CD4-positive, alpha-beta memory T cell (primary cell): ENCODE data around the gene NEDD9. TPM values are rescaled to one million over a fixed set of nuclear protein-coding genes. Genes with fewer than 3 reads are reported as not detected.

Source experiments
- CTCF ChIA-PET: fragments of 350-600 bp; sonication (Branson Sonifier 250); formaldehyde crosslinking; loops from one replicate; lab custom pipeline; 2021; ENCODE audit warnings: inconsistent platforms; ENCODE audit not compliant: partially characterized antibody; lab: Charles Lee
- POLR2A ChIA-PET: fragments of 350-600 bp; sonication (Branson Sonifier 250); formaldehyde crosslinking; loops from one replicate; lab custom pipeline; 2021; ENCODE audit not compliant: partially characterized antibody; lab: Charles Lee
- DNase-seq, 5 donors: peaks; one replicate each; pipeline versions ENCODE4 v3.0.0 to v3.0.0-alpha.2; 2020 to 2022; ENCODE audit warnings: mixed read lengths in 1 of 5
- H3K27ac ChIP-seq: one replicate; pipeline ENCODE4 v1.7.0; 2013; ENCODE audit warnings: low read depth, low read length
- H3K27me3 ChIP-seq: 2 replicates; pipeline ENCODE4 v1.7.0; 2013; ENCODE audit warnings: mild to moderate bottlenecking, low read length, moderate library complexity; ENCODE audit not compliant: insufficient read depth
- H3K36me3 ChIP-seq: 2 replicates; pipeline ENCODE4 v1.7.0; 2013; ENCODE audit warnings: mild to moderate bottlenecking, low read length, moderate library complexity; ENCODE audit not compliant: insufficient read depth
- H3K4me1 ChIP-seq: 2 replicates; pipeline ENCODE4 v1.7.0; 2013; ENCODE audit warnings: mild to moderate bottlenecking, low read length, moderate library complexity; ENCODE audit not compliant: insufficient read depth
- H3K4me3 ChIP-seq, 2 donors: one replicate each; pipeline ENCODE4 v1.7.0; 2013; ENCODE audit warnings: low read length in 2 of 2, mild to moderate bottlenecking in 1 of 2
- H3K9me3 ChIP-seq, 2 donors: one replicate each; pipeline ENCODE4 v1.7.0; 2013; ENCODE audit warnings: low read length in 2 of 2, control low read depth in 1 of 2; ENCODE audit not compliant: control insufficient read depth in 1 of 2
- H3K27ac Mint-ChIP-seq, 7 donors: one replicate each; pipeline ENCODE4 v1.8.0; 2020 to 2021; ENCODE audit warnings: mixed read lengths in 7 of 7, mild to moderate bottlenecking in 6 of 7, inconsistent platforms in 3 of 7, moderate library complexity in 3 of 7
- H3K27me3 Mint-ChIP-seq, 2 donors: one replicate each; pipeline ENCODE4 v1.8.0; 2020 to 2021; ENCODE audit warnings: mixed read lengths in 2 of 2
- H3K36me3 Mint-ChIP-seq, 2 donors: one replicate each; pipeline ENCODE4 v1.8.0; 2020 to 2021; ENCODE audit warnings: mixed read lengths in 2 of 2, inconsistent platforms in 1 of 2, mild to moderate bottlenecking in 1 of 2
- H3K4me1 Mint-ChIP-seq, 4 donors: one replicate each; pipeline ENCODE4 v1.8.0; 2020 to 2021; ENCODE audit warnings: mixed read lengths in 4 of 4, mild to moderate bottlenecking in 1 of 4
- H3K4me3 Mint-ChIP-seq, 8 donors: one replicate each; pipeline ENCODE4 v1.8.0; 2020 to 2021; ENCODE audit warnings: mixed read lengths in 8 of 8, mild to moderate bottlenecking in 7 of 8, moderate library complexity in 6 of 8, inconsistent platforms in 3 of 8
- H3K9me3 Mint-ChIP-seq, 8 donors: one replicate each; pipeline ENCODE4 v1.8.0; 2020 to 2021; ENCODE audit warnings: mixed read lengths in 8 of 8, mild to moderate bottlenecking in 5 of 8, inconsistent platforms in 3 of 8, moderate library complexity in 1 of 8
- intact Hi-C: fragments of 100-400 bp; cut with micrococcal nuclease; formaldehyde crosslinking; loops from one replicate; pipeline ENCODE4 v1.15.1; 2023
- polyA plus RNA-seq, 2 donors: library from polyadenylated mRNA; unstranded; fragments of 300-500 nt; fragmentation: Illumina TruSeq; gene quantifications; one replicate each; pipeline ENCODE4 v1.2.3, GENCODE V29; 2021
- total RNA-seq, 2 experiments: library from RNA; stranded (reverse); gene quantifications; one replicate each; pipeline ENCODE4 v1.2.3, GENCODE V29; 2021

Gene NEDD9
- total and polyA plus RNA-seq, 4 experiments from 2014 or later, result 17.2 to 47.4 (median 40.6) TPM

- Histone ChIP-seq H3K27ac (peak overlapping the region; percentile 41), H3K4me1 (peaks cover 44% of the 10 kb centered on the region), H3K27me3 (no peaks in the 10 kb centered on the region), H3K36me3 (no peaks in the 10 kb centered on the region), H3K4me3 (no peak overlapping the region), H3K9me3 (no peaks in the 10 kb centered on the region)
- H3K4me3 Mint-ChIP-seq, result peak overlapping the region in 7 of 8 donors; percentile 5 to 58 (median 39)
- intact Hi-C loops, result no loop called here
- peak overlapping the region; percentile 74 to 90 (median 86) for H3K27ac Mint-ChIP-seq
- H3K27me3 Mint-ChIP-seq, result no peaks in the 10 kb centered on the region
- CTCF ChIA-PET, result interaction anchor here (0.5 to 1.9 kb wide), 4 partner anchors 12 to 260 kb away, joined by 3 to 6 read pairs (median 4); no protein-coding TSS in a partner anchor
- H3K9me3 Mint-ChIP-seq, result peaks cover 0 to 2% (median 0%) of the 10 kb centered on the region in 8 donors
- POLR2A ChIA-PET, result interaction anchor here (0.9 to 1.3 kb wide), 2 partner anchors 145 to 476 kb away, joined by 3 to 7 read pairs; no protein-coding TSS in a partner anchor
- peaks cover 40 to 60% (median 47%) of the 10 kb centered on the region in 4 donors for H3K4me1 Mint-ChIP-seq
- H3K36me3 Mint-ChIP-seq, result peaks cover 13 to 14% of the 10 kb centered on the region in 2 donors
- DNase-seq, result peak; percentile 48 to 81 (median 61)
Measured at GRCh38 chr6:11236076-11236750, 3.7 kb upstream of the NEDD9 start.

GRCh38 chr6:11235062-11235461, 2.6 kb upstream of the NEDD9 start:
- intact Hi-C loops, result no loop called here
- ChIA-PET POLR2A (interaction anchor here (1.2 to 1.3 kb wide), 2 partner anchors 9 to 146 kb away, joined by 5 to 7 read pairs; no protein-coding TSS in a partner anchor), CTCF (interaction anchor here (1.5 to 1.9 kb wide), 3 partner anchors 11 to 261 kb away, joined by 3 to 6 read pairs (median 5); no protein-coding TSS in a partner anchor)
- Mint-ChIP-seq H3K4me3 (no peak overlapping the region), H3K4me1 (peaks cover 50 to 71% (median 57%) of the 10 kb centered on the region in 4 donors), H3K36me3 (peaks cover 13% of the 10 kb centered on the region in 2 donors), H3K27me3 (no peaks in the 10 kb centered on the region), H3K9me3 (peaks cover 0 to 2% (median 0%) of the 10 kb centered on the region in 8 donors), H3K27ac (peak overlapping the region in 4 of 7 donors; percentile 49 to 86 (median 80))
- no peaks in the 10 kb centered on the region for H3K36me3 ChIP-seq
- H3K4me3 ChIP-seq, result no peak overlapping the region
- H3K9me3 ChIP-seq, result no peaks in the 10 kb centered on the region
- no peak overlapping the region for H3K27ac ChIP-seq
- peaks cover 56% of the 10 kb centered on the region for H3K4me1 ChIP-seq
- no peak for DNase-seq
- no peaks in the 10 kb centered on the region for H3K27me3 ChIP-seq

- CTCF ChIA-PET, result interaction anchor here (1.1 to 3.3 kb wide), 6 partner anchors 11 to 263 kb away, joined by 3 to 15 read pairs (median 6); no protein-coding TSS in a partner anchor
- no peaks in the 10 kb centered on the region for H3K9me3 ChIP-seq
- Mint-ChIP-seq H3K36me3 (peaks cover 9 to 11% of the 10 kb centered on the region in 2 donors), H3K4me3 (peak overlapping the region; percentile 91 to 98 (median 94)), H3K27ac (peak overlapping the region; percentile 96 to 99 (median 98)), H3K9me3 (peaks cover 0 to 2% (median 0%) of the 10 kb centered on the region in 8 donors), H3K27me3 (no peaks in the 10 kb centered on the region), H3K4me1 (peaks cover 52 to 78% (median 62%) of the 10 kb centered on the region in 4 donors)
- H3K4me1 ChIP-seq, result peaks cover 62% of the 10 kb centered on the region
- H3K27me3 ChIP-seq, result no peaks in the 10 kb centered on the region
- intact Hi-C loops, result loop anchor here (2.0 to 5.0 kb wide), 2 partner anchors 35 to 133 kb away; no protein-coding TSS in a partner anchor
- H3K36me3 ChIP-seq, result no peaks in the 10 kb centered on the region
- peak overlapping the region; percentile 89 for H3K27ac ChIP-seq
- POLR2A ChIA-PET, result interaction anchor here (1.1 to 4.5 kb wide), 12 partner anchors 10 to 226 kb away, joined by 3 to 42 read pairs (median 8); no protein-coding TSS in a partner anchor
- peak overlapping the region; percentile 55 to 80 for H3K4me3 ChIP-seq
- DNase-seq, result no peak
Measured at GRCh38 chr6:11233673-11234573, 1.5 kb upstream of the NEDD9 start.

- Mint-ChIP-seq H3K4me3 (peak overlapping the region; percentile 91 to 98 (median 94)), H3K36me3 (peaks cover 4 to 11% of the 10 kb centered on the region in 2 donors), H3K9me3 (no peaks in the 10 kb centered on the region), H3K27me3 (no peaks in the 10 kb centered on the region), H3K27ac (peak overlapping the region; percentile 96 to 99 (median 98)), H3K4me1 (peaks cover 49 to 72% (median 58%) of the 10 kb centered on the region in 4 donors)
- DNase-seq, result no peak
- H3K4me3 ChIP-seq, result peak overlapping the region; percentile 55 to 80
- peak overlapping the region; percentile 89 for H3K27ac ChIP-seq
- no peaks in the 10 kb centered on the region for H3K9me3 ChIP-seq
- peaks cover 62% of the 10 kb centered on the region for H3K4me1 ChIP-seq
- H3K27me3 ChIP-seq, result no peaks in the 10 kb centered on the region
- intact Hi-C loops, result loop anchor here (1.0 to 5.0 kb wide), 9 partner anchors 9 to 304 kb away; partner anchors contain the start of genes SMIM13 and TMEM170B
- CTCF ChIA-PET, result interaction anchor here (0.7 to 3.3 kb wide), 10 partner anchors 10 to 263 kb away, joined by 3 to 15 read pairs (median 4); no protein-coding TSS in a partner anchor
- H3K36me3 ChIP-seq, result no peaks in the 10 kb centered on the region
- POLR2A ChIA-PET, result interaction anchor here (0.6 to 4.5 kb wide), 19 partner anchors 9 to 789 kb away, joined by 3 to 42 read pairs (median 4); partner anchors contain the start of gene SMIM13
Measured at GRCh38 chr6:11232770-11233626, 530 bp upstream of the NEDD9 start.

GRCh38 chr6:11231564-11232192, 790 bp downstream of the NEDD9 start:
- H3K36me3 ChIP-seq, result no peaks in the 10 kb centered on the region
- no peaks in the 10 kb centered on the region for H3K27me3 Mint-ChIP-seq
- H3K4me3 ChIP-seq, result peak overlapping the region; percentile 55 to 80
- H3K36me3 Mint-ChIP-seq, result peaks cover 6 to 11% of the 10 kb centered on the region in 2 donors
- H3K4me1 ChIP-seq, result peaks cover 55% of the 10 kb centered on the region
- ChIA-PET CTCF (interaction anchor here (0.6 to 3.3 kb wide), 8 partner anchors 9 to 228 kb away, joined by 3 to 15 read pairs (median 4); no protein-coding TSS in a partner anchor), POLR2A (interaction anchor here (0.6 to 4.5 kb wide), 14 partner anchors 8 to 183 kb away, joined by 3 to 42 read pairs (median 4); partner anchors contain the start of gene SMIM13)
- peak overlapping the region; percentile 96 to 99 (median 98) for H3K27ac Mint-ChIP-seq
- H3K9me3 ChIP-seq, result no peaks in the 10 kb centered on the region
- no peak for DNase-seq
- no peaks in the 10 kb centered on the region for H3K9me3 Mint-ChIP-seq
- peak overlapping the region; percentile 89 for H3K27ac ChIP-seq
- intact Hi-C loops, result loop anchor here (1.0 to 5.0 kb wide), 9 partner anchors 7 to 306 kb away; partner anchors contain the start of genes SMIM13 and TMEM170B
- H3K4me3 Mint-ChIP-seq, result peak overlapping the region; percentile 91 to 98 (median 94)
- peaks cover 40 to 78% (median 48%) of the 10 kb centered on the region in 4 donors for H3K4me1 Mint-ChIP-seq
- no peaks in the 10 kb centered on the region for H3K27me3 ChIP-seq
